HepG2 (cell line): Measurements from ENCODE around the gene ADORA2B. TPM values are rescaled to one million over a fixed set of nuclear protein-coding genes. Genes with fewer than 3 reads are reported as not detected.

Source experiments
- ATF1 ChIP-seq: IDR thresholded peaks from 2 replicates; pipeline ENCODE4 v1.6.1; 2016; ENCODE audit warnings: mild to moderate bottlenecking, control low read depth
- HNF1B ChIP-seq: sonication (generic); formaldehyde crosslinking; IDR thresholded peaks from 2 replicates; pipeline ENCODE4 v1.5.1; 2020; ENCODE audit warnings: mild to moderate bottlenecking, moderate library complexity, missing genetic modification reagents
- MIER2 ChIP-seq: IDR thresholded peaks from 2 replicates; pipeline ENCODE4 v1.6.1; 2016; ENCODE audit warnings: missing biosample characterization, missing genetic modification reagents
- MTA1 ChIP-seq: sonication (generic); formaldehyde crosslinking; IDR thresholded peaks from 2 replicates; pipeline ENCODE4 v1.4.0; 2020; ENCODE audit warnings: missing genetic modification reagents, mild to moderate bottlenecking, borderline replicate concordance
- NFAT5 ChIP-seq: sonication (generic); formaldehyde crosslinking; IDR thresholded peaks from 2 replicates; pipeline ENCODE4 v1.4.0; 2020; ENCODE audit warnings: missing genetic modification reagents
- NR2F1 ChIP-seq, 2 experiments: fragments of 450-650 bp in 1 of 2; formaldehyde crosslinking in 1 of 2; IDR thresholded peaks; 2 replicates each; pipeline versions ENCODE4 v1.5.0 to v1.6.1; 2016 to 2020; ENCODE audit warnings: mild to moderate bottlenecking in 1 of 2, missing compliant biosample characterization in 1 of 2, missing genetic modification reagents in 1 of 2, moderate library complexity in 1 of 2
- PAXIP1 ChIP-seq: sonication (generic); formaldehyde crosslinking; conservative IDR thresholded peaks from 2 replicates; pipeline ENCODE4 v1.4.0; 2020; ENCODE audit warnings: mild to moderate bottlenecking, missing genetic modification reagents, moderate library complexity
- ZBTB4 ChIP-seq: sonication (generic); formaldehyde crosslinking; IDR thresholded peaks from 2 replicates; pipeline ENCODE4 v1.4.0; 2020; ENCODE audit warnings: missing genetic modification reagents, mild to moderate bottlenecking, borderline replicate concordance
- ZBTB42 ChIP-seq: sonication (generic); formaldehyde crosslinking; IDR thresholded peaks from 2 replicates; pipeline ENCODE4 v1.5.0; 2020; ENCODE audit warnings: mild to moderate bottlenecking, missing genetic modification reagents
- ZFYVE20 ChIP-seq: sonication (generic); formaldehyde crosslinking; IDR thresholded peaks from 2 replicates; pipeline ENCODE4 v1.8.0; 2023; ENCODE audit warnings: low read depth, mild to moderate bottlenecking, moderate library complexity, missing genetic modification reagents, borderline replicate concordance
- ZNF124 ChIP-seq: sonication (generic); formaldehyde crosslinking; IDR thresholded peaks from 2 replicates; pipeline ENCODE4 v1.4.0; 2020; ENCODE audit warnings: missing genetic modification reagents
- ZNF775 ChIP-seq: sonication (generic); formaldehyde crosslinking; IDR thresholded peaks from 2 replicates; pipeline ENCODE4 v1.4.0; 2020; ENCODE audit warnings: missing genetic modification reagents, mild to moderate bottlenecking, moderate library complexity, borderline replicate concordance
- ZNF839 ChIP-seq: sonication (generic); formaldehyde crosslinking; IDR thresholded peaks from 2 replicates; pipeline ENCODE4 v1.4.0; 2020; ENCODE audit warnings: missing genetic modification reagents, mild to moderate bottlenecking, borderline replicate concordance
- ZNF850 ChIP-seq: sonication (generic); formaldehyde crosslinking; conservative IDR thresholded peaks from 2 replicates; pipeline ENCODE4 v1.9.0; 2021; ENCODE audit warnings: mild to moderate bottlenecking, missing genetic modification reagents
- polyA plus RNA-seq, 8 experiments: library from polyadenylated mRNA; depleted of rRNA in 3 of 8; stranded (reverse) in 7 of 8; unstranded in 1 of 8; fragments of >200 nt; fragmentation: Illumina TruSeq in 4 of 8; extraction: Trizol in 4 of 8; gene quantifications; 2 replicates each; pipeline versions ENCODE4 v1.2.1 to v1.2.3, GENCODE V29; 2011 to 2016; ENCODE audit warnings: low read depth in 4 of 8, missing spikeins in 1 of 8, mixed read lengths in 1 of 8; ENCODE audit not compliant: insufficient read depth in 1 of 8
- total RNA-seq, 5 experiments: library from RNA; depleted of rRNA; stranded (reverse); fragments of >200 nt; fragmentation: Illumina TruSeq; extraction: Trizol; gene quantifications; 2 replicates each; pipeline ENCODE4 v1.2.3, GENCODE V29; 2016; ENCODE audit warnings: low read depth in 1 of 5

ADORA2B gene
- total and polyA plus RNA-seq, 2 of the 13 experiments (the other 11 are each of a cell fraction or from before 2014, with no cell fraction given) = 10.4 to 20.0 TPM

- TF ChIP-seq NFAT5 (CRISPR knock-in tag) (no peak), ATF1 (CRISPR knock-in tag) (no peak), ZFYVE20 (CRISPR knock-in tag) (peak; percentile 28; the same call in 1 of the 2 replicates), MIER2 (CRISPR knock-in tag) (no peak), ZNF839 (CRISPR knock-in tag) (no peak), HNF1B (no peak), MTA1 (CRISPR knock-in tag) (no peak), NR2F1 (CRISPR knock-in tag; IDR thresholded peaks at IDR 0.05) (no peak), ZNF850 (CRISPR knock-in tag) (no peak), ZBTB42 (no peak), ZNF775 (CRISPR knock-in tag) (no peak), PAXIP1 (CRISPR knock-in tag) (peak; percentile 61), ZNF124 (CRISPR knock-in tag) (0 out of 2 replicates have a peak, but pooled peaks have one; percentile 25), ZBTB4 (CRISPR knock-in tag) (0 out of 2 replicates have a peak, but pooled peaks have one; percentile 28)
Observed at GRCh38 chr17:15944759-15945526, at the start of gene ADORA2B (continued).
